ENCODE results near the gene FUBP3.

DNA sequence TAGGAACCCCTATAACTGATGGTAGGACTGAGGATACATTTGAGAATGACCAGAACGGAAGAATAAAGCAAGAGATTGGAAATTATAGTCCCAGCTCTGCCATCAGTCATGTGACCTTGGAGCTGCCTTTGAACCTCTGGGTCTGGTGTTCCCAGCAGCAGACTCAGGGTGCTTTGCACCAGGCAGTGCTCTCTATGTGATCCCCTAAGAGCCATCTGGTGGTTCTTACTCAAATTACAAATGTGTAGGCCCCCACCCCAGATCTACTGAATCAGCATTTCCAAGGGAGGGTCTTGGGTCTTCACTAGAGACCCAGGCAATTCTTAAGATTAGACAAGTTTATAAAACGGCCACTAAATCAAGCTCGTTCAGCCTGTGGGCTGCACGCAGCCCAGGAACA lies 44.8 kb downstream of the FUBP3 start:
- TF ChIP-seq, protein P1, sequence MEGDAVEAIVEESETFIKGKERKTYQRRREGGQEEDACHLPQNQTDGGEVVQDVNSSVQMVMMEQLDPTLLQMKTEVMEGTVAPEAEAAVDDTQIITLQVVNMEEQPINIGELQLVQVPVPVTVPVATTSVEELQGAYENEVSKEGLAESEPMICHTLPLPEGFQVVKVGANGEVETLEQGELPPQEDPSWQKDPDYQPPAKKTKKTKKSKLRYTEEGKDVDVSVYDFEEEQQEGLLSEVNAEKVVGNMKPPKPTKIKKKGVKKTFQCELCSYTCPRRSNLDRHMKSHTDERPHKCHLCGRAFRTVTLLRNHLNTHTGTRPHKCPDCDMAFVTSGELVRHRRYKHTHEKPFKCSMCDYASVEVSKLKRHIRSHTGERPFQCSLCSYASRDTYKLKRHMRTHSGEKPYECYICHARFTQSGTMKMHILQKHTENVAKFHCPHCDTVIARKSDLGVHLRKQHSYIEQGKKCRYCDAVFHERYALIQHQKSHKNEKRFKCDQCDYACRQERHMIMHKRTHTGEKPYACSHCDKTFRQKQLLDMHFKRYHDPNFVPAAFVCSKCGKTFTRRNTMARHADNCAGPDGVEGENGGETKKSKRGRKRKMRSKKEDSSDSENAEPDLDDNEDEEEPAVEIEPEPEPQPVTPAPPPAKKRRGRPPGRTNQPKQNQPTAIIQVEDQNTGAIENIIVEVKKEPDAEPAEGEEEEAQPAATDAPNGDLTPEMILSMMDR (IDR thresholded peaks at IDR 0.05; ENCODE audit: low read depth, low read length) = peak; percentile 8; the same call in 1 of the 2 replicates
- no peak for TF ChIP-seq EZH2phosphoT487 (IDR thresholded peaks at IDR 0.05; ENCODE audit: low read depth)
